DMS 273 (cell line): ENCODE data around the gene LTBP1.

Experiments
- DNase-seq: peaks from one replicate; lab custom pipeline; 2025; ENCODE audit not compliant: unreplicated experiment; lab: John Stamatoyannopoulos, UW

Gene LTBP1

GRCh38 chr2:33069894-33070651 lies 123.3 kb downstream of the LTBP1 start:
- no peak for DNase-seq

GRCh38 chr2:33071591-33071990 lies 124.8 kb downstream of the LTBP1 start:
- DNase-seq: no peak

GRCh38 chr2:33072614-33073013 lies 125.9 kb downstream of the LTBP1 start:
- no peak for DNase-seq

GRCh38 chr2:33073018-33073417 lies 126.3 kb downstream of the LTBP1 start:
- no peak for DNase-seq

GRCh38 chr2:33074197-33074596 lies 127.4 kb downstream of the LTBP1 start:
- no peak for DNase-seq

GRCh38 chr2:33077311-33077710 lies 130.6 kb downstream of the LTBP1 start:
- DNase-seq: no peak

GRCh38 chr2:33077844-33078243 lies 131.1 kb downstream of the LTBP1 start:
- DNase-seq: no peak

GRCh38 chr2:33081691-33082090 lies 134.9 kb downstream of the LTBP1 start:
- DNase-seq: no peak

- no peak for DNase-seq
Observed at GRCh38 chr2:33083699-33084387, 137.1 kb downstream of the LTBP1 start.

- DNase-seq: no peak
Observed at GRCh38 chr2:33084433-33084832, 137.7 kb downstream of the LTBP1 start.

- no peak for DNase-seq
Observed at GRCh38 chr2:33085646-33086045, 138.9 kb downstream of the LTBP1 start.

GRCh38 chr2:33086400-33087015 lies 139.8 kb downstream of the LTBP1 start:
- DNase-seq: peak; percentile 48

- DNase-seq: no peak
Observed at GRCh38 chr2:33090553-33091134, 143.9 kb downstream of the LTBP1 start.

- DNase-seq: no peak
Observed at GRCh38 chr2:33091541-33092123, 144.9 kb downstream of the LTBP1 start.

- no peak for DNase-seq
Observed at GRCh38 chr2:33093283-33093993, 146.7 kb downstream of the LTBP1 start.

- DNase-seq: no peak
Observed at GRCh38 chr2:33094303-33094702, 147.6 kb downstream of the LTBP1 start.

GRCh38 chr2:33099989-33100388 lies 153.2 kb downstream of the LTBP1 start:
- DNase-seq: no peak

GRCh38 chr2:33100921-33101320 lies 154.2 kb downstream of the LTBP1 start:
- no peak for DNase-seq

- DNase-seq: no peak
Observed at GRCh38 chr2:33104052-33104623, 157.4 kb downstream of the LTBP1 start.

GRCh38 chr2:33104726-33105125 lies 158.0 kb downstream of the LTBP1 start:
- DNase-seq: no peak
